Measurements from ENCODE around the gene CEMP1.

The CEMP1 gene

GRCh38 chr16:2518823-2519710 lies 12.1 kb downstream of the CEMP1 start:
- DNase-seq: no peak

- DNase-seq: no peak
These were observed 13.1 kb downstream of the CEMP1 start for GRCh38 chr16:2517954-2518605.

- DNase-seq: peak in 1 of 2 donors; percentile 51
These were observed 14.6 kb downstream of the CEMP1 start for GRCh38 chr16:2516391-2517240.

GRCh38 chr16:2515180-2515851 lies 15.9 kb downstream of the CEMP1 start:
- DNase-seq: no peak

- peak; percentile 46 to 58 for DNase-seq
These were observed 16.7 kb downstream of the CEMP1 start for GRCh38 chr16:2514333-2515179.

- DNase-seq: peak; percentile 93 to 94
These were observed 17.5 kb downstream of the CEMP1 start, which contains the start of gene ATP6V0C for GRCh38 chr16:2513405-2514332. Gene ATP6V0C, plus strand, starts transcription at chr16:2513952. Its CDS starts 152 bp downstream, at chr16:2514104.

- DNase-seq: peak; percentile 37 to 46
These were observed 18.3 kb downstream of the CEMP1 start for GRCh38 chr16:2512735-2513404.

GRCh38 chr16:2511996-2512734 lies 19.0 kb downstream of the CEMP1 start:
- DNase-seq: no peak

- no peak for DNase-seq
These were observed 19.9 kb downstream of the CEMP1 start for GRCh38 chr16:2511128-2511800.

- DNase-seq: no peak
These were observed 22.3 kb downstream of the CEMP1 start for GRCh38 chr16:2508722-2509400.

- DNase-seq: peak in 1 of 2 donors; percentile 54
These were observed 23.5 kb downstream of the CEMP1 start for GRCh38 chr16:2507665-2508064.

- DNase-seq: peak in 1 of 2 donors; percentile 70
These were observed 24.1 kb downstream of the CEMP1 start for GRCh38 chr16:2507052-2507659.

- DNase-seq: no peak
These were observed 25.5 kb downstream of the CEMP1 start for GRCh38 chr16:2505695-2506094.

- DNase-seq: no peak
These were observed 29.0 kb downstream of the CEMP1 start for GRCh38 chr16:2501946-2502895.

- DNase-seq: peak; percentile 80 to 82
These were observed 30.1 kb downstream of the CEMP1 start for GRCh38 chr16:2500918-2501750.

Data from CD4-positive, alpha-beta T cell treated with Interleukin-4 for 1 hour (primary cell).